Astrocyte (in vitro differentiated cells and primary cell): ENCODE results near the gene AHNAK.
"Not testable (repeated sequence)": the region's sequence is repeated elsewhere in the genome, so short reads cannot be mapped to it uniquely, and the experiment has no call there.

Experiments used
- EZH2 ChIP-seq: IDR thresholded peaks from 2 replicates; pipeline ENCODE4 v1.6.1; 2012; ENCODE audit warnings: mild to moderate bottlenecking, low read length, inconsistent platforms; ENCODE audit not compliant: insufficient read depth
- TF ChIP-seq, protein P1 (sequence below): IDR thresholded peaks from 2 replicates; pipeline ENCODE4 v1.5.1; 2011; ENCODE audit warnings: low read depth, mild to moderate bottlenecking, inconsistent platforms, low read length, moderate library complexity; ENCODE audit not compliant: insufficient read depth

DNA sequence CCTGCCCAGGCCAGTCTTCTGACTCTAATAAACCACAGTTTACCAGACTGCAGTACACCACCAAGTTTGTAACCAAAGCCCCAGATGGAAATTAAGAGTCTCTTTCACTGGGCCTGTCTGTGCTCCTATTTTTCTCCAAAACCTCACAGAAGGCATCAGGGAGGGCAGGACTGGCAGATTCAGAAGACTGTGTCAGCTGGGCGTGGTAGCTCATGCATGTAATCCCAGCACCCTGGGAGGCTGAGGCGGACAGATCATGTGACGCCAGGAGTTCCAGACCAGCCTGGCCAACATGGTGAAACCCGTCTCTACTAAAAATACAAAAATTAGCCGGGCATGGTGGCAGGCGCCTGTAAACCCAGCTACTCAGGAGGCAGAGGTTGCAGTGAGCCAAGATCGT lies 38.8 kb upstream of the AHNAK start:
- TF ChIP-seq, protein P1, sequence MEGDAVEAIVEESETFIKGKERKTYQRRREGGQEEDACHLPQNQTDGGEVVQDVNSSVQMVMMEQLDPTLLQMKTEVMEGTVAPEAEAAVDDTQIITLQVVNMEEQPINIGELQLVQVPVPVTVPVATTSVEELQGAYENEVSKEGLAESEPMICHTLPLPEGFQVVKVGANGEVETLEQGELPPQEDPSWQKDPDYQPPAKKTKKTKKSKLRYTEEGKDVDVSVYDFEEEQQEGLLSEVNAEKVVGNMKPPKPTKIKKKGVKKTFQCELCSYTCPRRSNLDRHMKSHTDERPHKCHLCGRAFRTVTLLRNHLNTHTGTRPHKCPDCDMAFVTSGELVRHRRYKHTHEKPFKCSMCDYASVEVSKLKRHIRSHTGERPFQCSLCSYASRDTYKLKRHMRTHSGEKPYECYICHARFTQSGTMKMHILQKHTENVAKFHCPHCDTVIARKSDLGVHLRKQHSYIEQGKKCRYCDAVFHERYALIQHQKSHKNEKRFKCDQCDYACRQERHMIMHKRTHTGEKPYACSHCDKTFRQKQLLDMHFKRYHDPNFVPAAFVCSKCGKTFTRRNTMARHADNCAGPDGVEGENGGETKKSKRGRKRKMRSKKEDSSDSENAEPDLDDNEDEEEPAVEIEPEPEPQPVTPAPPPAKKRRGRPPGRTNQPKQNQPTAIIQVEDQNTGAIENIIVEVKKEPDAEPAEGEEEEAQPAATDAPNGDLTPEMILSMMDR: not testable (repeated sequence)
- TF ChIP-seq EZH2: not testable (repeated sequence)
